CD4-positive, alpha-beta T cell treated with Interleukin-17A for 1 hour (primary cell): ENCODE data around the gene LRRC45.

ENCODE experiments used
- DNase-seq: peaks from one replicate; pipeline ENCODE4 v3.0.0-alpha.2; 2020

The LRRC45 gene

GRCh38 chr17:82053556-82054263 is 30.6 kb downstream of the LRRC45 start:
- DNase-seq, result no peak

- no peak for DNase-seq
Measured at GRCh38 chr17:82054351-82055022, 31.4 kb downstream of the LRRC45 start.

GRCh38 chr17:82055023-82055964 is 32.2 kb downstream of the LRRC45 start:
- DNase-seq, result no peak

GRCh38 chr17:82055965-82056728 is 33.0 kb downstream of the LRRC45 start:
- DNase-seq, result no peak

- no peak for DNase-seq
Measured at GRCh38 chr17:82056729-82057621, 33.9 kb downstream of the LRRC45 start.

GRCh38 chr17:82058230-82058854 is 35.2 kb downstream of the LRRC45 start:
- DNase-seq, result no peak

GRCh38 chr17:82058855-82059249 is 35.7 kb downstream of the LRRC45 start:
- no peak for DNase-seq

- no peak for DNase-seq
Measured at GRCh38 chr17:82059272-82060000, 36.3 kb downstream of the LRRC45 start.

- no peak for DNase-seq
Measured at GRCh38 chr17:82060001-82060380, 36.9 kb downstream of the LRRC45 start.

- no peak for DNase-seq
Measured at GRCh38 chr17:82060614-82061013, 37.5 kb downstream of the LRRC45 start.

GRCh38 chr17:82061047-82061925 is 38.2 kb downstream of the LRRC45 start:
- no peak for DNase-seq

- DNase-seq, result no peak
Measured at GRCh38 chr17:82062076-82062983, 39.2 kb downstream of the LRRC45 start.

- DNase-seq, result no peak
Measured at GRCh38 chr17:82062984-82063368, 39.9 kb downstream of the LRRC45 start.

GRCh38 chr17:82063424-82064415 is 40.6 kb downstream of the LRRC45 start:
- no peak for DNase-seq

GRCh38 chr17:82064433-82065192 is 41.5 kb downstream of the LRRC45 start:
- DNase-seq, result no peak

- no peak for DNase-seq
Measured at GRCh38 chr17:82065193-82065637, 42.1 kb downstream of the LRRC45 start.
